ENCODE measurements around the gene CACNB1. TPM values are rescaled to one million over a fixed set of nuclear protein-coding genes. Genes with fewer than 3 reads are reported as not detected.

CACNB1 gene
- total and polyA plus RNA-seq, 2 experiments from 2014 or later = 27.6 to 41.6 TPM

GRCh38 chr17:39196808-39197291, 619 bp downstream of the CACNB1 start:
- DNase-seq (ENCODE audit: low read depth in 1 of 2, low spot score in 1 of 2) = no peak
- no peaks in the 10 kb centered on the region for H3K9me3 ChIP-seq (ENCODE audit: low read depth)
- H3K4me1 ChIP-seq (ENCODE audit: low read depth) = peaks cover 38% of the 10 kb centered on the region
- no peaks in the 10 kb centered on the region for H3K27me3 ChIP-seq
- no peak overlapping the region for H3K27ac ChIP-seq
- TF ChIP-seq CTCF (IDR thresholded peaks at IDR 0.05; ENCODE audit: low read depth, low read length) = no peak
- peak overlapping the region; percentile 54 for H3K4me3 ChIP-seq
- peaks cover 5% of the 10 kb centered on the region for H3K36me3 ChIP-seq

GRCh38 chr17:39196241-39196807, 1.1 kb downstream of the CACNB1 start:
- peaks cover 37% of the 10 kb centered on the region for H3K4me1 ChIP-seq (ENCODE audit: low read depth)
- no peaks in the 10 kb centered on the region for H3K9me3 ChIP-seq (ENCODE audit: low read depth)
- H3K27ac ChIP-seq = no peak overlapping the region
- no peaks in the 10 kb centered on the region for H3K27me3 ChIP-seq
- DNase-seq (ENCODE audit: low read depth in 1 of 2, low spot score in 1 of 2) = no peak
- H3K4me3 ChIP-seq = peak overlapping the region; percentile 54
- no peak for TF ChIP-seq CTCF (IDR thresholded peaks at IDR 0.05; ENCODE audit: low read depth, low read length)
- peaks cover 1% of the 10 kb centered on the region for H3K36me3 ChIP-seq

GRCh38 chr17:39195568-39196160, 1.8 kb downstream of the CACNB1 start:
- no peak for DNase-seq (ENCODE audit: low read depth in 1 of 2, low spot score in 1 of 2)
- no peak for TF ChIP-seq CTCF (IDR thresholded peaks at IDR 0.05; ENCODE audit: low read depth, low read length)
- Histone ChIP-seq H3K4me3 (no peak overlapping the region), H3K9me3 (ENCODE audit: low read depth) (no peaks in the 10 kb centered on the region), H3K36me3 (peaks cover 8% of the 10 kb centered on the region), H3K27me3 (no peaks in the 10 kb centered on the region), H3K4me1 (ENCODE audit: low read depth) (peaks cover 32% of the 10 kb centered on the region), H3K27ac (peak overlapping the region; percentile 78)

- peak overlapping the region; percentile 78 for H3K27ac ChIP-seq
- peaks cover 11% of the 10 kb centered on the region for H3K36me3 ChIP-seq
- no peaks in the 10 kb centered on the region for H3K9me3 ChIP-seq (ENCODE audit: low read depth)
- no peak for TF ChIP-seq CTCF (IDR thresholded peaks at IDR 0.05; ENCODE audit: low read depth, low read length)
- no peak for DNase-seq (ENCODE audit: low read depth in 1 of 2, low spot score in 1 of 2)
- H3K27me3 ChIP-seq = no peaks in the 10 kb centered on the region
- H3K4me1 ChIP-seq (ENCODE audit: low read depth) = peaks cover 32% of the 10 kb centered on the region
- H3K4me3 ChIP-seq = peak overlapping the region; percentile 2
Observed at GRCh38 chr17:39194985-39195524, 2.4 kb downstream of the CACNB1 start.

- H3K36me3 ChIP-seq = peaks cover 11% of the 10 kb centered on the region
- peak; percentile 49 for TF ChIP-seq CTCF (IDR thresholded peaks at IDR 0.05; ENCODE audit: low read depth, low read length)
- no peaks in the 10 kb centered on the region for H3K27me3 ChIP-seq
- peak; percentile 62 to 84 for DNase-seq (ENCODE audit: low read depth in 1 of 2, low spot score in 1 of 2)
- no peaks in the 10 kb centered on the region for H3K9me3 ChIP-seq (ENCODE audit: low read depth)
- H3K27ac ChIP-seq = peak overlapping the region; percentile 78
- H3K4me1 ChIP-seq (ENCODE audit: low read depth) = peaks cover 32% of the 10 kb centered on the region
- peak overlapping the region; percentile 2 for H3K4me3 ChIP-seq
Observed at GRCh38 chr17:39194089-39194984, 3.1 kb downstream of the CACNB1 start.
